ENCODE data around the gene STK33.

Gene STK33

DNA sequence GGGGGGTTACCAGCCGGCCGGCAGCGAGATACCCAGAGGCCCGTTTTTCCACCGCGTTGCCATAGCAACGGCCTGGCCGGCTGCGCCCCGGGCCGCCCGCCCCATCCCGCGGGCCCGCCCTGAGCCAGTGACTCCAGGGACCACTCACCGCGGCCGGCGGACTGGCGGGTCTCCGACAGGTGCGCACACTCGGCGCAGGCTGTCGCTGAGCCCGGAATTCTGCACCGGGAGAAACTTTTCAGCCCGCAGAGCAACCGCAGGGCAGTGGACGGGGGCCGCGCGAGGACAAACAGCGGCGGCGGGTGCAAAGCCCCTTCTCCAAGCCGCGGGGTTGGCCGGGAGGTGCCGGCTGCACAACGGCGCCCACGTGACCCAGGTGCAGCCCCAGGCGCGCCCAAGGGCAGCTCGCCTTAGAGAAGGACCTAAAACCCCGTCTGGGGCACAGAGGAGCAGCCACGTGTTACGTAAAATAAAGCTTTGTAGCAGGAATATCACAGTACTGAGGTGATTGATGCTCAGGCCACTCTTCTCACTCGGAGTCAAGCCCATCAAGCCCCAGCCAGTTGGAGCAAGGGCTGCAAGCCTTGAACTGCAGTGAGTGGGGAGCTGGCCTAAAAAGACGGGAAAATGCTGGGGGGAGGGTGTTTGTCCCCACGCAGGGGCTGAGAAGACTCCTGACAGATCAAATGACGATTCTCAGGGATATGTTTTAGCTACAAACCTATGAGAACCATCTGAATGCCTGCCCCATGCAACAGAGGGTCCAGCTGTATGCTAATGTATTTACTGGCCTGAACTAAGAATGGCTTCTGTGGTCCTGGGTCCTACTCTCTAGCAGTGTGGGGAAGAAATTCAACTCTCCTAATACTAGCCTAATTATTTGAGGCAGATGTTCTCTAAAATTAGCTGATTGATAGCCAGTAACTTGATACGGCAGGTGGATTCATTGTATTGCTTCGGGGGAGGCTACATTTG is at the start of gene STK33:
Gene STK33, minus strand, starts transcription at position 294 of the 975 bp plus-strand sequence. CDS start 119,323 bp downstream, outside the sequence.
- TF ChIP-seq, protein P1, sequence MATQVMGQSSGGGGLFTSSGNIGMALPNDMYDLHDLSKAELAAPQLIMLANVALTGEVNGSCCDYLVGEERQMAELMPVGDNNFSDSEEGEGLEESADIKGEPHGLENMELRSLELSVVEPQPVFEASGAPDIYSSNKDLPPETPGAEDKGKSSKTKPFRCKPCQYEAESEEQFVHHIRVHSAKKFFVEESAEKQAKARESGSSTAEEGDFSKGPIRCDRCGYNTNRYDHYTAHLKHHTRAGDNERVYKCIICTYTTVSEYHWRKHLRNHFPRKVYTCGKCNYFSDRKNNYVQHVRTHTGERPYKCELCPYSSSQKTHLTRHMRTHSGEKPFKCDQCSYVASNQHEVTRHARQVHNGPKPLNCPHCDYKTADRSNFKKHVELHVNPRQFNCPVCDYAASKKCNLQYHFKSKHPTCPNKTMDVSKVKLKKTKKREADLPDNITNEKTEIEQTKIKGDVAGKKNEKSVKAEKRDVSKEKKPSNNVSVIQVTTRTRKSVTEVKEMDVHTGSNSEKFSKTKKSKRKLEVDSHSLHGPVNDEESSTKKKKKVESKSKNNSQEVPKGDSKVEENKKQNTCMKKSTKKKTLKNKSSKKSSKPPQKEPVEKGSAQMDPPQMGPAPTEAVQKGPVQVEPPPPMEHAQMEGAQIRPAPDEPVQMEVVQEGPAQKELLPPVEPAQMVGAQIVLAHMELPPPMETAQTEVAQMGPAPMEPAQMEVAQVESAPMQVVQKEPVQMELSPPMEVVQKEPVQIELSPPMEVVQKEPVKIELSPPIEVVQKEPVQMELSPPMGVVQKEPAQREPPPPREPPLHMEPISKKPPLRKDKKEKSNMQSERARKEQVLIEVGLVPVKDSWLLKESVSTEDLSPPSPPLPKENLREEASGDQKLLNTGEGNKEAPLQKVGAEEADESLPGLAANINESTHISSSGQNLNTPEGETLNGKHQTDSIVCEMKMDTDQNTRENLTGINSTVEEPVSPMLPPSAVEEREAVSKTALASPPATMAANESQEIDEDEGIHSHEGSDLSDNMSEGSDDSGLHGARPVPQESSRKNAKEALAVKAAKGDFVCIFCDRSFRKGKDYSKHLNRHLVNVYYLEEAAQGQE (IDR thresholded peaks at IDR 0.05; ENCODE audit: low read depth): no peak
- TF ChIP-seq EP300 (IDR thresholded peaks at IDR 0.05; ENCODE audit: borderline replicate concordance): no peak
- peak; percentile 55; the same call in 1 of the 2 replicates for TF ChIP-seq TAF1 (IDR thresholded peaks at IDR 0.05; ENCODE audit: low read depth)
- 0 out of 2 replicates have a peak, but pooled peaks have one; percentile 43 for TF ChIP-seq ZBTB7A (IDR thresholded peaks at IDR 0.05; ENCODE audit: low read depth)
- no peak for TF ChIP-seq EGR1 (IDR thresholded peaks at IDR 0.05)
- TF ChIP-seq RAD21 (IDR thresholded peaks at IDR 0.05; ENCODE audit: low read depth): no peak
- no peak for TF ChIP-seq FOXM1 (IDR thresholded peaks at IDR 0.05; ENCODE audit: borderline replicate concordance, low read depth)
- TF ChIP-seq TEAD4 (IDR thresholded peaks at IDR 0.05): no peak
- TF ChIP-seq TCF12 (IDR thresholded peaks at IDR 0.05; ENCODE audit: low read depth): peak; percentile 27; the same call in 1 of the 2 replicates
- TF ChIP-seq CEBPB (IDR thresholded peaks at IDR 0.05): no peak
- TF ChIP-seq, protein P2, sequence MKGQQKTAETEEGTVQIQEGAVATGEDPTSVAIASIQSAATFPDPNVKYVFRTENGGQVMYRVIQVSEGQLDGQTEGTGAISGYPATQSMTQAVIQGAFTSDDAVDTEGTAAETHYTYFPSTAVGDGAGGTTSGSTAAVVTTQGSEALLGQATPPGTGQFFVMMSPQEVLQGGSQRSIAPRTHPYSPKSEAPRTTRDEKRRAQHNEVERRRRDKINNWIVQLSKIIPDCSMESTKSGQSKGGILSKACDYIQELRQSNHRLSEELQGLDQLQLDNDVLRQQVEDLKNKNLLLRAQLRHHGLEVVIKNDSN (IDR thresholded peaks at IDR 0.05): peak; percentile 96
- no peak for TF ChIP-seq YY1 (IDR thresholded peaks at IDR 0.05; ENCODE audit: low read depth)
- TF ChIP-seq CREB1 (IDR thresholded peaks at IDR 0.05; ENCODE audit: low read depth): no peak
- TF ChIP-seq, protein P3, sequence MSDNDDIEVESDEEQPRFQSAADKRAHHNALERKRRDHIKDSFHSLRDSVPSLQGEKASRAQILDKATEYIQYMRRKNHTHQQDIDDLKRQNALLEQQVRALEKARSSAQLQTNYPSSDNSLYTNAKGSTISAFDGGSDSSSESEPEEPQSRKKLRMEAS (IDR thresholded peaks at IDR 0.05): peak; percentile 79
- TF ChIP-seq NFIC (IDR thresholded peaks at IDR 0.05): no peak

DNA sequence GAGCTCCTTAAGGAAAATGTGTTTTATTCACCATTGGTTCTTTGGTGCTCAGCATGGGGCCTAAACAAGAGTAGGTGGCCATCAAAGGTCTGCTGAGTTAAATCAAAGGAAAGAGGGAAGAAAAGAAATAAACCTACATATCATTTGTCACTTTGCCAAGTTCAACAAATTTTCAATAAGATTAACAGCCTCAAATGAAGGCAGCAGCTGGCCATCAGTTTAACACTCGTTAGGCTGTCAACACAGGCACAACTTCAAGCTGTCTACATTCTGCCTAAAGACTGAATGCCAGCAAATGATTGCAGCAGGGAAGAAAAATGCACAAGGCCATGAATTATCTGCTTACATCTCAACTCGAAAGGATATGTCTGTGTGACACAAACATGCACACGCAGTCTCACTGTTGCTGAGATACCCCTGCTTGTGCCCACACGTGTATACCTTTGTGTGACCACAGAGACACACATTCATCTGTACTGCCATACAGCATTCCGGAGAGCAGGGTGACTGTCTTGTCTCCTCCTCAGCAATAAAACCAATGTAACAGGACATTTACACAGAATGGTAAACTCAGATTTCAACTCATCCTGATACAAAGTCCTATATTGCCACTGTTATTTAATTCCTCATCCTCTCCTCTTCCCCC is 48.3 kb upstream of the STK33 start:
- TF ChIP-seq RAD21 (IDR thresholded peaks at IDR 0.05; ENCODE audit: low read depth): no peak
- TF ChIP-seq NFIC (IDR thresholded peaks at IDR 0.05): no peak
- TF ChIP-seq TAF1 (IDR thresholded peaks at IDR 0.05; ENCODE audit: low read depth): no peak
- no peak for TF ChIP-seq CREB1 (IDR thresholded peaks at IDR 0.05; ENCODE audit: low read depth)
- TF ChIP-seq EP300 (IDR thresholded peaks at IDR 0.05; ENCODE audit: borderline replicate concordance): no peak
- TF ChIP-seq TEAD4 (IDR thresholded peaks at IDR 0.05): no peak
- no peak for TF ChIP-seq YY1 (IDR thresholded peaks at IDR 0.05; ENCODE audit: low read depth)

DNA sequence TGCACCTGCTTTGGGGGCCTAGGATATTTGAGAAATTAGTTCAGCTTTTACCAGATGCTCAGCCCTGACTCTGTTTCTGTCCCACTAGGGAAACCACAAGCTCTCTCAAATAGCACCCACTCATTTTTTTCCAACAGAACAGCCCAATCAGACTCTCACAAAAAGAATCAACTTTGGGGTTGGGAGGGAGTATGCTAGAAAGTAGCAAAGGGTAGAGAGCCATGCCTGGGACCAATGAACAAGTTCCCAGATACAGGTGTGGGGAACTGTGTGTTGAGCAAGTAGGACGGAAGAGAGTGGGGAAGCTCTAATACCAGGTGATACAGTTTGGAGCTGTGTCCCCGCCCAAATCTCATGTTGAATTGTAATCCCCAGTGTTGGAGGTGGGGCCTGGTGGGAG is 47.3 kb upstream of the STK33 start:
- TF ChIP-seq TAF1 (IDR thresholded peaks at IDR 0.05; ENCODE audit: low read depth): no peak
- TF ChIP-seq, protein P1 (IDR thresholded peaks at IDR 0.05; ENCODE audit: low read depth): no peak
- TF ChIP-seq YY1 (IDR thresholded peaks at IDR 0.05; ENCODE audit: low read depth): no peak
- no peak for TF ChIP-seq TEAD4 (IDR thresholded peaks at IDR 0.05)
- TF ChIP-seq FOXM1 (IDR thresholded peaks at IDR 0.05; ENCODE audit: borderline replicate concordance, low read depth): no peak
- no peak for TF ChIP-seq ZBTB7A (IDR thresholded peaks at IDR 0.05; ENCODE audit: low read depth)
- no peak for TF ChIP-seq CREB1 (IDR thresholded peaks at IDR 0.05; ENCODE audit: low read depth)
- TF ChIP-seq CEBPB (IDR thresholded peaks at IDR 0.05): no peak
- TF ChIP-seq RAD21 (IDR thresholded peaks at IDR 0.05; ENCODE audit: low read depth): no peak
- TF ChIP-seq, protein P3 (IDR thresholded peaks at IDR 0.05): no peak
- no peak for TF ChIP-seq EGR1 (IDR thresholded peaks at IDR 0.05)

DNA sequence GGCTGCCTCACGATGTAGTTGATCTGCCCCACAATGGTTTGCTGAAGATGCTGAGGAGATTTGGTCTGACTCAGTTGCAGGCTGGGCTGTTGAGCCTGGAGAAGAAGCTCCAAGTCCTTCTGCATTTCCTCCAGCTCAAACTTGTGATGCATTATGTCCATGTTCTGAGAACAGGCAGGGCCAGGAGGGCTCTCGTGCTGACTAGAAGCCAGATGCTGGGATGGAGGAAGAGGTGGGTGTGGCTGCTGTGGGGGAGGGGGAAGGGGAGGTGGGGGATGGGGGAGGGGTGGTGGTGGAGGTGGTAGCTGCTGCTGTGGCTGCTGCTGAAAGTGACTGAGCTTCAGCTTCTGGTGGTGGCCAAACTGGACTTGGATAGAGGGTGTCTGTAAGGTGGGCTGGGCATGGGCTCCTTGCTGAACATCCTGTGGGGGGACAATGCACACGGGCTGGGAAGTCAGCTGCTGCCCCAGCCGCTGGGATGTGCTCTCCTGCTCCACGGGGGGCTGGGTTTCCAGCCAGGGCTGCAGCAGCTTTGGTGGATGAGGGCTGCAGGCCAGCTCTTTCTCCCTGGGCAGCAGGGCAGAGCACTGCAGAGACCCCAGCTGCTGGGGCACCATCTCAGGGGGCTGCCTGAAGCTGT is 46.4 kb upstream of the STK33 start:
- TF ChIP-seq CREB1 (IDR thresholded peaks at IDR 0.05; ENCODE audit: low read depth) (no peak), EP300 (IDR thresholded peaks at IDR 0.05; ENCODE audit: borderline replicate concordance) (no peak), TCF12 (IDR thresholded peaks at IDR 0.05; ENCODE audit: low read depth) (no peak), TEAD4 (IDR thresholded peaks at IDR 0.05) (no peak), EGR1 (IDR thresholded peaks at IDR 0.05) (no peak), FOXM1 (IDR thresholded peaks at IDR 0.05; ENCODE audit: borderline replicate concordance, low read depth) (no peak), TAF1 (IDR thresholded peaks at IDR 0.05; ENCODE audit: low read depth) (no peak), YY1 (IDR thresholded peaks at IDR 0.05; ENCODE audit: low read depth) (no peak), RAD21 (IDR thresholded peaks at IDR 0.05; ENCODE audit: low read depth) (no peak), CEBPB (IDR thresholded peaks at IDR 0.05) (no peak), ZBTB7A (IDR thresholded peaks at IDR 0.05; ENCODE audit: low read depth) (no peak)
- TF ChIP-seq, protein P2 (IDR thresholded peaks at IDR 0.05): no peak
- TF ChIP-seq, protein P1 (IDR thresholded peaks at IDR 0.05; ENCODE audit: low read depth): no peak
- TF ChIP-seq, protein P3 (IDR thresholded peaks at IDR 0.05): no peak

Data from Ishikawa (cell line).